NCI-H226 (cell line): ENCODE measurements around the gene INTS1.
A peak's percentile ranks its signal among the peaks of the same experiment; 100 is the strongest.

Source experiments
- DNase-seq: peaks from one replicate; pipeline ENCODE4 v3.0.0-alpha.2; 2015

Gene INTS1

DNA sequence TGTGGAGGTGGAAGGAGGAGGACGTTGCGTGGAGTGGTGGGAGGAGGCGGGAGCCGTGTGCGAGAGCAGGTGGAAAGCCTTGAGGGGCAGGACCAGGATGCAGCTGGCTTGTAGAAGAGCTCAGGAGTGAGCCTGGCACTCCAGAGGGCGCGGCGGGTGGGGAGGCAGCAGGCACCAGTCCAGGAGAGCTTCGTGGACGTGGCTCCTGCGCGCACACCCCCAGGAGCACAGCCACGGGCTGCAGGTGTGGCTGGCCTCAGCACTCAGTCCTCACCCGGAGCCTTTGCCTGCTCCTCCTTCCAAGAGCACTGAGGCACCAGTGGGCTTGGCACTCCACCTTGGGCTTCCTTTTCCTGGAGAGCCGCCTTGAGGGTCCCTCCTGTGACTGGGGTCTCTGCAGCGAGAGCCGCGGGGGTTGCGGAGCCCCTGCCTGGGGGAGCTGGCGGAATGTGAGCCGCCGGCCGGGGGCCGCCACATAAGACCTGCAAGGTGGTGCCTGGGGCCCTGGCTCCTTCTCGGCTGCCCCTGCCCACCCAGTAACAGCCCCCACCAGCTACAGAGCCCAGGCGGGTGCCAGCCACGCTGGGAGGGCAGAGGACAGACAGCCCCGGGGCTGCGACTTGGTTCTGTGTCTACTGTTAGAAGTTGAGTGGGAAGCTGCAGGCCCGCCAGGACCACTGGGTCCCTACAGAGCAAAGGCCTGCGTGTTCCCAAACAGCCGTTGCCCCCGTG is 37.4 kb upstream of the INTS1 start:
- no peak for DNase-seq

DNA sequence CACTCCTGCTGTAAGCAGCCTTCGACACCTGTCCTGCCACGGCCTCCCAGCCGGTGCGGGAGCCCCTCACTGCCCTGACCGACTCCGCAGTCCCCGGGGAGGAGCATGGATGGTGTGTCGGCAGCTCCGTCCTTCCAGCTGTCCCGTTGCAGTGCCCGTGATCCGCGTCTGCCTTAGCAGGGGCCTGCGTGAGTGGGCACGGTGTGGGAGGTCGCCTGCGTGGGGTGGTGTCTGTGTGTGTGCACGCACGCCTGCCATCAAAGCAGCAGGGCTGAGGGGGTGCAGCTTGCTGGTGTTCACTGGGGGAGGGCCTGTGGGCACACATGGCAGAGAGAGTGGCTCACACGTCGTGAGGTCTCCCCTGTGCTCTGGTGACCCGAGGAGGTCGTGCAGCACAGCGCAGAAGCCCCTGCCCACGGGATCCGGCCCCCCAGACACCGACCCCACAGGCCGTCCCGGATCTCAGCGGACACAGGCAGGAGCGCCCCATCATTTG is 36.6 kb upstream of the INTS1 start:
- no peak for DNase-seq

DNA sequence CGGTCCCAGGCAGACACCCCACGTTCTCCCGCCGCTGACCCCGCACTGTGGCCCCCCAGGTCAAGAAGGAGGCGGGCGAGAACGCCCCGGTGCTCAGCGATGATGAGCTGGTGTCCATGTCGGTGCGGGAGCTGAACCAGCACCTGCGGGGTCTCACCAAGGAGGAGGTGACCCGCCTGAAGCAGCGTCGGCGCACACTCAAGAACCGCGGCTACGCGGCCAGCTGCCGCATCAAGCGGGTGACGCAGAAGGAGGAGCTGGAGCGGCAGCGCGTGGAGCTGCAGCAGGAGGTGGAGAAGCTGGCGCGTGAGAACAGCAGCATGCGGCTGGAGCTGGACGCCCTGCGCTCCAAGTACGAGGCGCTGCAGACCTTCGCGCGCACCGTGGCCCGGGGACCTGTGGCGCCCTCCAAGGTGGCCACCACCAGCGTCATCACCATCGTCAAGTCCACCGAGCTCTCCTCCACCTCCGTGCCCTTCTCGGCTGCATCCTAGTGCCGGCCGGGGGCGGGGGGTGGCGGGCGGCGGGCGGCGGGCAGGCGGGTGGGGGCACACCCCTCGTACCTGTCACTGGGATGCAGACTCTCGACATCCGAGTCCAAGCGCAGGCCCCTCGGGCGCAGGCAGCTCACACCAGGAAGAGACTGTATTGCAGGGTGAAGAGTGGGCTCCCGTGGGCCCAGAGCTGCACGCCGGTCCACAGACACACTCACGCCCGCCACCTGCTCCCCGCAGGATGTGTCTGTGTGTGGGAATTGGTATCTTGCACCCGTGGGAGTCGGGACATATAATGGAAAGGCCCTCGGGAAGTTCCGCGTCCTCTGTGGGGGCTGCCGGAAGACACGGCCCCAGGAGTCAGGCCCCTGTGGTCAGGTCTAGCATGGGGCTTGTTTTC is 35.9 kb upstream of the INTS1 start:
- no peak for DNase-seq

DNA sequence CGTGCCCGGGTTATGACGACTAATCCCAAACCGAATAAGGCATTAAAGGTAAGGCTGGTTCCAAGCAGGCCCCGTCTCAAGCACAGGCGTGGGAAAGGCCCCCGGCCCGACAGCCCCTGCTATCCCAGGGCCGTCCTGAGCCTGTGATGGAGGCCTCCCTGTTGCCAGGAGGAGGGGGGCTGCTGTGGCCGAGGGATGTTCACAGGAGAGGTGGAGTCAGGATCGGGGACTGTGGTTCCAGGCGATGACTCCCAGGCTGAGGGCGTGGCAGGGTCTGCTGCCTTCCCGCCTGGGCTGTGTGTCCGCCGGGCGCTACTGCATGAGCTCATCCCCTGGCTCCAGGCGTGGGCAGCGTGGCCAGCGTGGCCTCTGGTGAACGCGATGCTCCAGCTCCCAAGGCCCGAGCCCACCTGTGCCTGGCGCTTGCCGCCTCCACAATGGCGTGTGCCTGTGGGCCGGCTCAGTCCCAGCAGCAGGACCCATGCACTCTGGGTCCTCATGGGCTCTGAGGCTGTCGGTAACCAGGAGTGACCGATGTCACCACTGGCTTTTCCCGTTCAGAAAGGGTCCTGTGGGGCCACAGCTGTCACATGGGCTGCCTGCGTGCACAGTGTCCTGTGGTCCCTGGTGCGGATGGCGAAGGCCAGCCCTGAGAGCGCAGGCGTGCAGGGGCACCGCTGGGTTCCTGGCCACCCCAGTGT is 35.1 kb upstream of the INTS1 start:
- peak; percentile 30 for DNase-seq

DNA sequence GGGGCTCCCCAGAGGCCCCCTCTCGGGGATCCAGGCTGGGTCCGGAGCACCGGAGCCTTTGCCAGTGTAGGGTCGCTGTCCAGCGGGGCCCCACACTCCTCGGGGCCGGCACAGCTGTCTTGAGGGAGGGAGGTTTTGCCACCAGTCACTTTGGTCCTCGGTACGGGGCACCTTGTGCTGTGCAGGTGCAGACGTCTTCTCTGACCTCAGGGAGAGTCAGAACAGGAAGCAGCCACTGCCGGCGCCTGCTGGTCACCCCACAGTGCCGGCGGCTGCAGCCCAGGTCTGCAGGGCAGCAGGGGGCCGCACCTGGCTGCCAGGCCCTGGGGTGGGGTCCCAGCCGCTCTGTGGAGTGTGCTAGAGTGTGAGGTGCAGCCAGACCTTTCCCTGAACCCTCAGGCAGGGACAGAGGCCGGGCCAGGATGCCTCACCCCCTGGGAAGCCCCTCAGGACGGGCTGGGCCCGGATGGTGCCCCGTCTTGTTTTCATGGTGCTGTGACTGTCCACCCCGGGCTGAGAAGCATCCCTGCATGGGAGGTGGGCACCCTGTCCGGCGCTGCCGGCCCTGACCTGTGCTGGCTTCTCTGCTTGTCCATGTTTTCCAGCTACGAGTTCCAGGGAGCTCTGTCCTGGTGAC is 34.5 kb upstream of the INTS1 start:
- no peak for DNase-seq

DNA sequence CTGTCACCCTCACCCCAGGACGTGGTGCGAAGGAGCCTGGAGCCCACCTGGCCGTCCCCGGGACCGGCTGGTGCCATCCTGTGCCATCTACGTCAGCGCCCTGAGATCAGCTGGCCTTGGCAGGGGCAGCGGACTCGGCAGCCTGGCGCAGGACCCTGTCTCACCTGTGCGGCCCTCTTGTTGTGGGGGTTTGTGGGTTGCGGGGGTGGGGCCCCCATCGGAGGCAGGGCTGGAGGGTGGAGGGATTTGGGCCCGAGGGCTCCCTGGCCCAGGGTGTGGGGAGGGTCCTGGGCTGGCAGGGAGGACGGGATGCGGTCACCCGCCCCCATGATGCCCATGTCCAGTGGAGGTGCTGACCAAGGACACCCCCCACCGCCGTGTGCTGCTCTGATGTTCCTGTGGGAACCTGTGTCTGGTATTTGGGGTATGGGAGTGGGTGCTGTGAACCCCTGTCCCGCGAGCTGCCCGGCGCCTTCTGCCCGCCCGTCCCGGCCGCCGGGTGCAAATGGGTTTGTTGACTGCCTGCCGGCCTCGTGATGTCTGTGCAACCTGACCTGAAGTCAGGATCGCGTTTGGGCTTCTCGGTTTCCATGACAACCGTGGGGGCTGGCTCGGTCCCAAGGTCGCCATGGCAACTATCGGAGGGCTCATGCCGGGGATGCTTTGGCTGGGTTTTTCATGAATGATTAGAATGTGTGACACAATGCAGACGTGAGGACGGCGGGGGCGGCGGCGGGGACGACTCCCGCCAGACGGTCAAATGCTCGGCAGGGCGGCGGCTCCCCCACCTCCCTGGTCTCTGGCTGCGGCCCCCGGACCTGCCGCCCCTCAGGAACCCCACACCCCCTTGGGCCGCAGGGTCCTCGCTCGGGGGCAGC is 33.6 kb upstream of the INTS1 start:
- DNase-seq = peak; percentile 100

DNA sequence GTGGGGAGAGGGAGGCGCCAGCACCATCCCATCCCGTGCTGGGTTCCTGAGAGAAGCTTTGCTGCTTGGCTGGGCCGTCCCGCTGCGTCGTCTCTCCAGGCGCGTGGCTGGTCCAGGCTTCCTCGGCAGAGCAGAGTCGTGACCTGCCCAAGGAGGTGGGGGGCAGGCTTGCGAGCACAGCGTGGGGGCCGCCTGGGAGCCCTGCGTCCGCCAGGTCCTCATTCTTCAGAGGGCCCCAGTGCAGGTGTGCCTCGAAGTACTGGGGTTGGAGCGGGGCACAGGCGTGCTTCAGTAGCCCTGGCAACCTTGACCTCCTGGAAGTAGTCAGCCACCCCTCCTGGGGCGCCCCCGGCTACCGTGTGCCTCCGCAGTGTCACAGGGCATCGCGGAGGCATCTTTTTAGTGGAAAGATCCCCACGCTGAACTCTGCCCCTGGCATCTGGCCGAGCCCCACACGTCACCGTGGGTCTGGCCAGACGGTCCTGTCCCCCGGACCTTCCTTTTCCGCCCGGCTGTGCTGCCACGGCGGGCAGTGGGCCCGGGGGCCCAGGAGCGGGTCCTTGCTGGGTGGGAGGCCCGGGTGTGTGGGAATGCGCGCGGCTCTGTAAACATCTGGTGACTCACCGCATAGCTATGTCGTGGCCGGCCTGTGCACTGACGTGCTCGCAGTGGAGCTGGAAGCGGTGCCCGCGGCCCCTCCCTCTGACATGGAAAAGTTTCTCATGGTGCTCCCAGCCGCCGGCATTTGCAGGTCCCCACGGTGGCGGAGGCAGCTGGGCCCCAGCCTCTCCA is 32.8 kb upstream of the INTS1 start:
- DNase-seq = peak; percentile 100

DNA sequence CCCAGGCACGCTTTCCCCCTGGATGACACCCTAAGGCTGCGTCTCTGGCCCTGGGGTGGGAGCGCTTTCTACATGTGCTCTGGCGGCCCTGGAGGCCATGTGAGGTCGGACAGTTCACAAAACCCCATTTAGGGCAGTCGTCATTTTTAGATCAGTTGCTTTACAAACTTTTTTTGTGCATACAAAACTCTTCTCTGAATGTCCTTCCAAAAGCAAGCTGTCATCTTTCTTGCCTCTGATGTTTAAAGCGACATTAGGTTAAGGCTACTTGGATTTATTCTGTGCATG is 32.2 kb upstream of the INTS1 start:
- no peak for DNase-seq

DNA sequence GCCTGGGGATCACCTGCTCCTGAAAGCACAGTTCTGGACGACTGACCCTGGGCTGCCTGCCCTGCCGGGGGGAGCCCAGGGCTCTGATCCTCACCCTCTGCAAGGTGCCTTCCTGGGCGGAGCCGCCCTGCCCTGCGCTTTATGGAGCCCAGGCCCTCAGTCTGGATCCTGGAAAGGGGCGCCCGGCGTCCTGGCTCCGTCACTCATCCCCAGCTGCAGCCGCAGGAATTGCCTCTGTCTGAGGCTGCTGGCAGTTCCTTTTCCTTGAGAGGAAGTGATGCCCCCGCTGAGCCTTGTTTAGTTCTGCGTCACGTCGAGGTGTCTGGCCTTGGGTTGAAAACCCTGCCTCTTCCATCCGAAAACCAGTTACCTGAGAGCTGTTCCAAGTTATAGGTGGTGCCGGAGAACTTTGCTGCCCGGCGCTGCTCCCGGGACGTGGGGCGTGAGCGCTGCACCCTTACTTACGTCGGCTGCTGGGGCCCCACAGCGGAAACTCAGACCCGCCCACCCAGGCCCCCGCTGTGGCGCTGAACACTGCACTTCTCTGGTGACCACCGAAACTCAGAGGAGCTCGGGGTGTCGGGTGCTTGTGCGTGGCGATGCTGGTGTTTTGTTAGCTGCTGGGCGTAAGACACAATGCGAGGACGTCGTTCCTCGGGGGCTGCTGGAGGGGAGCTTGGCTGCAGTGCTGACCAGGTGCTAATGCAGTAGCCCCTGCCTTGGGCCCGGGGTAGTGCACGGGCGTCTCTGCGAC is 31.7 kb upstream of the INTS1 start:
- no peak for DNase-seq

DNA sequence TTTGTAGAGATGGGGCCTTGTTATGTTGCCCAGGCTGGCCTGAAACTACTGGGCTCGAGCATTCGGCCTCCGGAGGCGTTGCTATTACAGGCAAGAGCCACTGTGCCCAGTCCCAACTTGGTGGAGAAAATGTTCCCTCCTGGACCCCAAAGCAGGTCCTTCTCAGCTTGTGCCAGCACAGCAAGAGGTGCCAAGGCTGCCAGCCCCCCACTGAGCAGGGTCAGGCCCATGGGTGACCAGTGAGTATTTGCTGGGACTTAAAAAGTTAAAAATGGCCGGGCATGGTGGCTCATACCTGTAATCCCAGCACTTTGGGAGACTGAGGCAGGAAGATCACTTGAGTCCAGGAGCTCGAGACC is 30.9 kb upstream of the INTS1 start:
- DNase-seq = no peak

DNA sequence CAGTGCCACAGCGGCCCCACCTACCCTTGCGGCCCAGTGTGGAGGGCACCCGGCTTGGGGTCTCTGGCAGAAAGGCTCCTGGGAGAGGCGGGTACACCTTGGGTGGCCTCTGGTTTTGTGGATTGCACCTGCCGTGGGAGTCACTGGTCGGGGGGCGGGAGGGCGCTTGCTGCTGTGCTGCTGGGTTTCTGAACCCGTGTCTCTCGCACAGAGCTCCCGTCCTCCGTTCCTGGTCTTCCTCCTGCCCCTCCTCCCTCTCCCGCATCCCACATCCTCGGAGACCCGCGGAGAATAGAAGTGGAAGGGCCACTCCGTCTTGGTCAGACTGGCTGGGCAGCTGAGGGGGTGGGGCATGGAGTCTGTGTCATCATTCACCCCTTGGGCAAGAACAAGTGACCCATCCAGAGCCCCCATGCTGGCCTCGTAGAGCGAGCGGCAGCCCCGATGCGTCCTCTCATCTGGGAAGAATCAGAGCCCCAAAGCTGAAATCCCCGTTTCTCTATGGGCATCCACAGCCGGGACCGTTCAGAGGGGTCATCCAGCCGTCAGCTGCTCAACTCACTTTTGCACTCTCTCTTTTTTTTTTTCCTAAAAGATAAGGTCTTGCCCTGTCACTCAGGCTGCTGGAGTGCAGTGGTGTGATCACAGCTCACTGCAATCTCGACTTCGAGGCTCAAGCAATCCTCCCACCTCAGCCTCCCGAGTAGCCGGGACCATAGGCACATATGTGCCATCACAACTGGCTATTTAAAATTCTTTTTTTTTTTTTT is 30.3 kb upstream of the INTS1 start:
- DNase-seq = no peak

DNA sequence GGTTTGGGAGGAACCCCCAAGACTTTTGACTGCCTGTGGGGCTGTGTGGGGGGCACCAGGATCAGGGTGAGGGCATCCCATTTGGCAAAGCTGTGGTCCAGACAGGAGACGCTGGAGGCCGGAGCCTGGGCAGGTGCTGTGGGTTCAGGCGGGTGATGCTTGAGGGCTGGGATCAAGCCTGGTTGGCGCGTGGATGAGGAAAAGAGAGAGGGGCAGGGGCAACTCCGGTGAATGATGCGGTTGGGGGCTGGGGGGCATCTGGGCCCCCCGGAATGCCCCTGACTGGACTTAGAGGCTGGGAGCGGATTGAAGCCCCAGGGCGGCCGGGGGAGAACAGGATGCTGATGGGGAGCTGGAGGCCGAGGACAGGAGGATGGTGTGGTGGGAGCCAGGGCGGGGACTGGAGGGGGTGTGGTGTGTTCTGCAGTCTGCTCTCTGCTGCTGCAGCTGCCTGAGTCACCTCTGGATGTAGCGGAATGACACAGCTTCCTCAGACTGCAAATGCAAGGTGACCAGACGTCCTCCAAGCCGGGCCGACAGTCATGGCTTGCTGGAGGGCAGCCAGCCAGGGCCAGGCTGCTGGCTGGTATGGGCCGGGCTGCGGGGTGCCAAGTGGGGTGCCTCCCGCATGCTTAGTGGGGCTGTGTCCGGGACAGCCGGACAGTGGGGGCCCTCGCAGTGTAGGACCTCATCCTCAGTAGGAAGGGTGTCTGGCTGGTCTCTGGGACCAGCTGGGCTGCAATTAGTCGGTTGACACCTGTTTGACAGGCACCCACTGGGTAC is 29.5 kb upstream of the INTS1 start:
- peak; percentile 94 for DNase-seq

DNA sequence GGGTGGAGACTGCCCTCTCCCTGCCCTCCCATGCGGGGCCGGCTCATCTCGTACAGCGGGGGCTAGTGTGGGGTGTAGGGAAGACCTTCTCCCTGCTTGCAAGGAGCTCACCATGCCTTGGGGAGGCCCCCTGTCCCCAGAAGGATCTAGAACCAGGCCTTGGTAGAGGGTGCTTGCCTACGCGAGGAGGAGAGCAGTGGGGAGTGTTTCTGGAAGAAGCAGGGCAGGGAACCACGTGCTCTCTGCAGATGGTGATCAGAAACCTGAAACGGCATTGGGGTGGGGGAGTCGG is 29.0 kb upstream of the INTS1 start:
- no peak for DNase-seq

DNA sequence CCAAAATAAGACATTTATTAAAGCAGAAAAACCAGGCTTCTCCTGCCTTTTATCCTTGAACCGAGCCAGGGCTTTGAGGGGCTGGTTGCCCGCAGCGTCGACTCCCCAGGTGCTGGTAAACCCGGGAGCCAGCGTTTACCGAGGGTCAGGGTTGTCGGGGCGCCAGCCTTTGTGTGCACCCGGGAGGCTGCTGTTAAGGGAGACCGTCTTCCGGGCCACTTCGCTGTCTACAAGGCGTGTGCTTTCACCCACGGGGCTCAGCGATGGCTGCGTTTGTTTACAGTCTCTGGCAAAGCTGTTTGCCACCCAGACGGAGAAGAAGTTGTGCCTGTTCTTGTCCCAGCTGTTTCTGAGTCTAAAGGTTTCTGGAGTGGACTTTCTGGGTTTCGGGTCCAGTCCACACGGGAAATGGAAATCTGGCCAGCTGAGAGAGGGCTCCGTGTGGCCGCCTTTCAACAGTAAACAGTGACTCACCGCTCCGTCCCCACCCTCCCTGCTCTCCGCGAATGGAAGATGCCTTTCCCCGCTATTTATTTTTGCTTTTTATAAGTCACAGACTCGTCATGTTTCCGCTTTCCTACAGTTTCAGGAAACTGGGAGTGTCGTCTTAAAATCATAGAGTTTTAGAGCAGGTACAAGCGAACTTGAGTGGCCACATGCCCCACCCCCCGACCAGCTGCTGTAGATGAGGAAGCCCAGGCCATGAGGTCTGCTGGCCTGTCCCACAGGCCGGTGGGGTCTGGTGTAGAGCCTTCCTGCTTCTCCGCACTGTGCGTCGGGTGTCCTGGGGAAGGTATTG is 28.5 kb upstream of the INTS1 start:
- DNase-seq = peak; percentile 96

DNA sequence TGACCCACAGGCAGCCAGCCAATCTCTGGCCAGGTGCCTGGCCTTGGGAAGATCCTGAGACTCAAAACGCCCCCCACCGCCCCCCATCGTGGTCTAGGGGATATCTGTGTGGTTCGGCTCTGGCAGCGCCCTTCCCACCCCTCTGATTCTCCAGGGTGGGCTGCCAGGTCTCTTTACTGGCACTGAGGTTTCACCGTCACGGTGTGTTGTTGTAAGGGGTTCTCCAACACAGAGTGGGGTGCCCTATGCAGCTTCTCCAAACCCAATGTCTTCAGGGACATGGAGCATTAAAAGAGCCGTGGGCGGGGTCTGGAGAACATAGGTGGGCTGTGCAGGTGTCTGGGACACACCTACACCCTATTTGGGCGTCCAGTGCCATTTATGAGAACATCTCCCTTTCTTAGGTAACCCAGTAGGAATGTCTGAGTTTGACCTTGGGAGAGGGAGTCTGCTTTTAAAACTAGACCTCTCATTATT is 27.8 kb upstream of the INTS1 start:
- DNase-seq = no peak

DNA sequence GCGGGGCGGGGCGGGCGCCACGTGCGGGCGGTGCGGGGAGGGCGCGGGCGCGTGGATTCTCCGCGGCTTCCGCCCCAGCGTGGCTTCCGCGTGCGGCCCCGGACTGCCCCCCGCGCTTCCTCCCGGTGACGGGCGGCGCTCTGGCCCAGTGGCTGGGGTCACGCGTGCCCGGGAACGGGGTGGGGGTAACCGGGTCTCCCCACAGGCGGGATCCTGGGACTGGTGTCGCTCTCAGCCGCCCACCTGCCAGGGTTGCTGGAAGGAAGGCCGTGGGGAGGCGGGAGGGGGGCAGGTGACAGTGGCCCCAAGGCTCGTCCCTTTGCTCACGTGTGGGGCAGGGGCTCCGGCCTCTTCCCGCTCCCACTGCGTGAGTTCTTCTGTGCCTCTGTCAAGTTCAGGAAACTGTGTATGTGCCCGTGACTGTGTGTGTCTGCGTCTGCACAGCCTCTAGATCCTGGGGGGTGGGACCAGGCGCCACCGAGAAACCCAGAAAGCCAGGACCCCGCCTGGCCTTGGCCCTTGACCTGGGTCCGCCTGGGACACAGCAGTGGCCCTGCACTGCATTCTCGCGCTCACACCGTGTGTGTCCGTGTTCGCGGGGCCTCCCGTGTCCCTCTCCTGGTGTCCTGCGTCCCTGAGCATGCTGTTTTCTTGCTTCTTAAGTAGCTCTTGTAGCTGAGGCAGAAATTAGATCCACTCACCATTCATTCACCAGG is 27.2 kb upstream of the INTS1 start:
- no peak for DNase-seq

DNA sequence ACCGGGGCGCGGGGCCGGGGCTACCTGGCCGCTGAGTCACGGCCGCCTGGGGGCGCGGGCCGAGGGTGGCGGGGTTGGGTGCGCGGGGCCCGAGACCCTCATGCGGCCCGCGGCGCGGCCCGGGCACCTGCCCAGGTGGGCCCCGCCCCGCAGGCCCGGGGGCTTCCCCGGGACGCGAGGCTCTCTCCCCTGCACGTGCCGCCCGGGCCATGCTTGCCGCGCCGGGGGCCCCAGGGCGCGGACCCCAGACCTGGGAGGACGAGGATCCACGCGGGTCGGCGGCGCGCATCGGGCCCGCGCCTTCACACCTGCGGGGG is 26.7 kb upstream of the INTS1 start:
- DNase-seq = no peak
